PC-9 (cell line): ENCODE data around the gene MAGEL2.

Experiments used
- CTCF ChIP-seq: fragments of 200-600 bp; sonication (generic); conservative IDR thresholded peaks from 2 replicates; pipeline ENCODE4 v1.6.1; 2017; ENCODE audit warnings: mixed run types, antibody characterized with exemption, mild to moderate bottlenecking, moderate library complexity
- EZH2 ChIP-seq: fragments of 200-600 bp; sonication (generic); IDR thresholded peaks from 2 replicates; pipeline ENCODE4 v1.8.0; 2017; ENCODE audit warnings: antibody characterized with exemption, low read depth

GRCh38 chr15:23596736-23597135, 50.9 kb downstream of the MAGEL2 start:
- TF ChIP-seq CTCF, result no peak
- no peak for TF ChIP-seq EZH2
